H7 (cell line): ENCODE results near the gene IQGAP1. TPM values are rescaled to one million over a fixed set of nuclear protein-coding genes. Genes with fewer than 3 reads are reported as not detected.

Experiments used
- DNase-seq: peaks from one replicate; pipeline ENCODE4 v3.0.0; 2012
- H3K27me3 ChIP-seq: 2 replicates; pipeline ENCODE4 v1.6.0; 2011; ENCODE audit warnings: mild to moderate bottlenecking, low read length; ENCODE audit not compliant: control insufficient read depth, insufficient read depth
- H3K36me3 ChIP-seq: replicated peaks from 2 replicates; pipeline ENCODE4 v1.5.1; 2011; ENCODE audit warnings: low read length; ENCODE audit not compliant: control insufficient read depth, insufficient read depth
- H3K4me3 ChIP-seq: 2 replicates; pipeline ENCODE4 v1.5.1; 2011; ENCODE audit warnings: low read depth, mild to moderate bottlenecking, control low read depth, low read length, moderate library complexity; ENCODE audit not compliant: insufficient read depth
- total RNA-seq: library from RNA; depleted of rRNA; stranded (reverse); fragments of >200 nt; shearing (Covaris generic); gene quantifications from 2 replicates; pipeline ENCODE4 v1.2.3, GENCODE V29; 2014

The IQGAP1 gene
- total RNA-seq, 1 experiment from 2014 or later: 74.7 TPM

DNA sequence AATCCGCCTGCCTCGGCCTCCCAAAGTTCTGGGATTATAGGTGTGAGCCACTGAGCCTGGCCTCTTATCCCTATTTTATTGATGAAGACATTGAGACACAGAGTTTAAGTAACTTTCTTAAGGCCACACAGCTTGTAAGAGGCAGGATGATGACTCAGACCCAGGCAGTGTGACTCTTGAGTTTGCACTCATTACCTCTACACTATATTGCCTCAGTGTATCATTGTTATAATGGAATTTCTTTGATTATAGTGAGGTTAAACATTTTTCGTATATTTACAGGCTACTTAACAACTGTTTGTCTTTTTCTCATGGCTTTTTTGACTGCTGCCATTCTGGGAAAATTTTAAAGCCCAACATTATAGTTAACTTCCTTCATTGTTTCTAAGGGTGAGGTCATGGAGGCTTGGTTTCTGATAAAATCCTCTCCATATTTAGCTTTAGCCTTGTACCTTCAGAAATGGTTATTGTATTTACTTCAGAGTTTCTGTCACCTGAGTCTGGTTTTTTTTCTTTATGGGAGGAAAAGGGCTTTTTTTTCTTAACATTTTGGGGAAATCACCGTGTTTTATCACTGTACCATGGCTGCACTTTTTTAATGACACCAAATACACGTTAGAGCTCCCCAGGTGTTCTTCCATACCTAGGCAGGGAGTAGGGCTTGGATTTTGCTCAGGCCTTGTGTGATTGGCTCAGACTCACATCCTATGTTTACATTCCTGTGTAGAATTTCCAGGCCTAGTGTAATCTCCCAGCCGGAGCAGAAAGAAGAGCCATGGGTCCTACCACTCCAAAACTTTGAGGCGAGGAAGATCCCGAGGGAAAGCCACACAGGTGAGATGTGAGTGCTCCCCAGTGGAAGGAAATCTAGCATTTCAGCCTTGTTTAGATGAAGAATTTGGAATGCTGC, 29.7 kb upstream of the IQGAP1 start:
- H3K4me3 ChIP-seq: no peak overlapping the region
- no peaks in the 10 kb centered on the region for H3K36me3 ChIP-seq
- DNase-seq: no peak
- no peaks in the 10 kb centered on the region for H3K27me3 ChIP-seq

- no peaks in the 10 kb centered on the region for H3K27me3 ChIP-seq
- H3K4me3 ChIP-seq: no peak overlapping the region
- no peaks in the 10 kb centered on the region for H3K36me3 ChIP-seq
- no peak for DNase-seq
These were observed 27.3 kb upstream of the IQGAP1 start for GRCh38 chr15:90360746-90361145.

GRCh38 chr15:90362936-90363212, 25.2 kb upstream of the IQGAP1 start:
- DNase-seq: no peak
- Histone ChIP-seq H3K4me3 (no peak overlapping the region), H3K36me3 (no peaks in the 10 kb centered on the region), H3K27me3 (no peaks in the 10 kb centered on the region)

- no peak for DNase-seq
- H3K27me3 ChIP-seq: no peaks in the 10 kb centered on the region
- H3K36me3 ChIP-seq: no peaks in the 10 kb centered on the region
- H3K4me3 ChIP-seq: no peak overlapping the region
These were observed 23.8 kb upstream of the IQGAP1 start for GRCh38 chr15:90364251-90364650.

- H3K4me3 ChIP-seq: no peak overlapping the region
- no peak for DNase-seq
- H3K36me3 ChIP-seq: no peaks in the 10 kb centered on the region
- no peaks in the 10 kb centered on the region for H3K27me3 ChIP-seq
These were observed 22.5 kb upstream of the IQGAP1 start for GRCh38 chr15:90365414-90366055.

DNA sequence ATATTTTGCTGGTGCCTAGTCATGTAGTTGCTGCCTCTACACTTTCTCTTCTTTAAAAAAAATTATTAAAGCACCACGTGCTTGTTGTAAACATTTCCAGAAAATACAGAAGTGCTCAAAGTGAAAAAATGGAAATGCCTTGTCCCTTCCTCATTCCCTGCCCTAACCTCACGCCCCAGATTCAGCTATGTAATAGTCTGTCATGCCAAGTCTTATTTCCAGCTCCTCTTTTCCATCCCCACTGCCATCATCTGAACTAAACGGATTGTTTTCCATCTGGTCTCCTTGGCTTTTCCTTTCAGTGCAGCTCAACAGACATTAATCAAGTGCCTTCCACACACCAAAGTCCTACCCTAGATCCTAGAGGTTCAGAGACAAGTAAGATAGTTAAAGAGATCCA, 20.5 kb upstream of the IQGAP1 start:
- Histone ChIP-seq H3K36me3 (no peaks in the 10 kb centered on the region), H3K27me3 (no peaks in the 10 kb centered on the region), H3K4me3 (no peak overlapping the region)
- DNase-seq: no peak

DNA sequence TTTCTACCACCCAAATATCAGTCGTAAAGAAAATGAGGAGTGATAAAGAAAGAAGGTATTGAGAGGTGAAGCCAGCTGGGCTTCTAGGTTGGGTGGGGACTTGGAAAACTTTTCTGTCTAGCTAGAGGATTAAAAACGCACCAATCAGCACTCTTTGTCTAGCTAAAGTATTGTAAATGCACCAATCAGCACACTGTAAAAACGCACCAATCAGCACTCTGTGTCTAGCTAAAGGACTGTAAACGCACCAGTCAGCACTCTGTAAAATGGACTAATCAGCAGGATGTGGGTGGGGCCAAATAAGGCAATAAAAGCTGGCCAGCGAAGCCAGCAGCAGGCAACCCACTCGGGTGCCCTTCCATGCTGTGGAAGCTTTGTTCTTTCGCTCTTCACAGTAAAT, 13.0 kb upstream of the IQGAP1 start:
- no peaks in the 10 kb centered on the region for H3K36me3 ChIP-seq
- no peak for DNase-seq
- H3K27me3 ChIP-seq: no peaks in the 10 kb centered on the region
- H3K4me3 ChIP-seq: no peak overlapping the region

DNA sequence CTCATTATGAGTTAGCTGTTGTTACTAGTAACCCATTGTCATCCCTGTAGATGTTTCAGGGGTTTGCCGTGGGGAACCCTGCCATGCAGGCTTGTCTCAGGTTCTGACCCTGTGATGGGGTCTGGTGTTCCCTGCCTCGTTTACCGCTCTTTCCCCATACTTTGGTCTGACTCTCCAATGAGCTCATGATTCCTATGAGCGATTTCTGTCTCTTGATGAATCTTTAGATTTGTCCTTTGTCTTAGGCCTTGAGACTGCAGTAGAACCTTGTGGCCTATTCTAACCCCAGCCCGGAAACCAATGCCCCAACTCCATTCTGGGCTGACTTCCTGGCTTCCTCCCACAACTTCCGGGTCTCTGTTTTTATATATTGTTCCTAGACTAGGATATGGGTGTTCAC, 11.3 kb upstream of the IQGAP1 start:
- Histone ChIP-seq H3K27me3 (no peaks in the 10 kb centered on the region), H3K4me3 (no peak overlapping the region)
- DNase-seq: no peak

DNA sequence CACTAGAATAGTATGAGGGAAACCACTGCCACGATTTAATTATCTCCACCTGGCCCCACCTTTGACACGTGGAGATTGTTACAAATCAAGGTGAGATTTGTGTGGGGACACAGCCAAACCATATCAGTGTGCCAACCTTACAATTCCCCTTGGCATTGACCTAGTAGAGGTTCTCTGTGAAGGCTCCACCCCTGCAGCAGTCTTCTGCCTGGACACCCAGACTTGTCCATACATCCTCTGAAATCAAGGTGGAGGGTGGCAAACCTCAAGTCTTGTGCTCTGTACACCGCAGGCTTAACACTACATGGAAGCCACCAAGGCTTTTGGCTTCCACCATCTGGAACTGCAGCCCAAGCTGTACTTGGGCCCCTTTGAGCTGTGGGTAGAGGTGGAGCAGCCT, 8.8 kb upstream of the IQGAP1 start:
- no peak for DNase-seq
- Histone ChIP-seq H3K36me3 (no peaks in the 10 kb centered on the region), H3K4me3 (no peak overlapping the region), H3K27me3 (no peaks in the 10 kb centered on the region)

More for the DNA sequence above, 11.3 kb upstream of the IQGAP1 start:
- no peaks in the 10 kb centered on the region for H3K36me3 ChIP-seq

- Histone ChIP-seq H3K27me3 (no peaks in the 10 kb centered on the region), H3K4me3 (no peak overlapping the region), H3K36me3 (no peaks in the 10 kb centered on the region)
- no peak for DNase-seq
These were observed 6.5 kb upstream of the IQGAP1 start for GRCh38 chr15:90381515-90381914.

DNA sequence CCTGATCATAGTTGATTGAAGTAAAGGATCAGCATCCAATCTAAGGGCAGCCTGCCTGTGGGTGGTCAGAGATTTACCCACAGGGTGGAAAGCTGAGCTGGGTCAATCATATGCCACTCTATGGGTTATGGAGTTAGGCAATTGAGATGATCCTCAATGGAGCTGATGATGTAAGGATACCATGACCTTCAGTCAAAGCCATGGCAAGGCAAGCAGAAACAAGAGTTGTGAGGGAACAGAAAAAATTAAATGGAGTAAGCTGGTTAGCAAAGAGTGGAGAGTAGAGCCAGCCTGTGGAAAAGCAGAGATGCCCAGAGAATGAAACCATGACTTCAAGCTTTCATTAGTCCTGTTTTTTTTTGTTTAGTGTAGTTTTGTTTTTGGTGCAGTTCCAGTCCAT, 5.7 kb upstream of the IQGAP1 start:
- no peaks in the 10 kb centered on the region for H3K36me3 ChIP-seq
- H3K4me3 ChIP-seq: no peak overlapping the region
- no peak for DNase-seq
- no peaks in the 10 kb centered on the region for H3K27me3 ChIP-seq

DNA sequence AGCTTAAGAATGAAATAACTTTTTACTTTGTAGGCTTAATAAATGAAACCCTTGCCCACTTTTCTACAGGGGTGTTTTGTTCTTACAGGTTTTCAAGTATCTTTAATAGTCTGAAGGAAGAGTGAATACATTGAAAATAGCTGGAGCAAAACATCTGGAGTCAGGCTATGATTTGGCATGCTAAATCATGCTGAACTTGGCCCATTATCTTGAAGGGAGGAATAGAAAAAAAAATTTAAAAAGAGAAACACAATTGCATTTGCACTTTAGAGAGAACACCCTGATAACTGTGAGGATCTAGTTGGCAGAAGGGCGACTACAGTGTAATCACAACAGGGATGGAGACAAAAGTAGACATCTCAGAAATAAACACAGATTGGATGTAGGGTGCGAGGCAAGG, 1.8 kb upstream of the IQGAP1 start:
- H3K4me3 ChIP-seq: no peak overlapping the region
- no peaks in the 10 kb centered on the region; the same call in none of the 2 replicates for H3K36me3 ChIP-seq
- DNase-seq: no peak
- no peaks in the 10 kb centered on the region for H3K27me3 ChIP-seq

DNA sequence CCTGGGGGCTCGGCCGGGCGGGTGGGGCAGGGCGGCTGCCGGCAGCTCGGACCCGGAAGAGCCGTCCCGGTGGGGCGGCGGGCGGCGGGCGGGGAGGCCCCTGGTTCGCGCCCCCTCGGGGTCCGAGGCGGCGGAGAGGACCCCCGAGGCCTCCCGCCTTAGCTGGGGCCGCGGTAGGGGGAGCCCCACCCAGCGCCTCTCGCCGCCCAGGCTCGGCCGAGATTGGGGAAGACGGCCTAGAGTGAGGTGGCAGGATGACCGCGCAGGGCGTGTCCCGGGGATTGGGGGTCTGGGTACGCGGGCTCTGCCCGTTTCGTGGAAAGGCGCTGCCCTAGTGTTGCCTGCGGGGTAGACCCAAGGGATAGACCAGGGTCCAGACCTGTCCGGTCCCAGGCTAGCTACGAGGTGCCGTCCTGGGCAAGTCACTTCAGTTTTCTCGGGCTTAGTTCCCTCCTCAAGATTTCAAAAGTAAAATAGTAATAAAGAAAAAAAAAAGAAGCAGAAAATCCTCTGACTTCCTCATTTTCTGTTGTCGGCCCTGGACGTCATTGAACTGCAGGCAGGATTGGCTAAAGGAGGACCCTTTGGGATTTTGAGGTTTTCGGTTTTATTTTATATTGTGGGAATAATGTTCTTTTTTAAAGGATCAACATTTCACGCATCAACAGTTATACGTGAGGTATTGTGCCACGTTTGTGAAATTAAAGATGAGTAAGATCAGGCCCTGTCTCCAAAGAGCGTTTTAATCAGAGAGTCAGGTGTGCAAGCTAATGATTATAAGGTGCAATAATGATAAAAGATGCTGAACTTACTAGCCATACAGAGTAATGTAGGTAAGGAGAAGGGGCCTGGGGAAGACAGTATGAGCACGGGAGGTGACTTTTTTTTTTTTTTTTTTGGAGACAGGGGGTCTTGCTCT, 679 bp downstream of the IQGAP1 start:
- Histone ChIP-seq H3K36me3 (no peaks in the 10 kb centered on the region; the same call in none of the 2 replicates), H3K27me3 (no peaks in the 10 kb centered on the region), H3K4me3 (peak overlapping the region; percentile 91)
- peak; percentile 77 for DNase-seq

DNA sequence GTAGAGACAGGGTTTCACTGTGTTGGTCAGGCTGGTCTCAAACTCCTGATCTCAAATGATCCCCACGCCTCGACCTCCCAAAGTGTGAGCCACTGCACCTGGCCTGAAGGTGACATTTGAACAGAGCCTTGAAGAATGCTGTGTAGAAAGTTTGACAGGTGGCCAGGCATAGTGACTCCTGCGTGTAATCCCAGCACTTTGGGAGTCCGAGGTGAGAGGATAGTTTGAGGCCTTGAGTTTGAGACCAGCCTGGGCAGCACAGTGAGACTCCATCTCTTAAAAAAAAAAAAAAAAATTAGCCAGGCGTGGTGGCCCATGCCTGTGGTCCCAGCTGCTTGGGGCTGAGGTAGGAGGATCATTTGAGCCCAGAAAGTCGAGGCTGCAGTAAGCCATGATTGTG, 1.5 kb downstream of the IQGAP1 start:
- no peaks in the 10 kb centered on the region for H3K27me3 ChIP-seq
- H3K36me3 ChIP-seq: no peaks in the 10 kb centered on the region; the same call in none of the 2 replicates
- DNase-seq: no peak
- no peak overlapping the region; the same call in 1 of the 2 replicates for H3K4me3 ChIP-seq
